LNCAP (cell line): ENCODE measurements around the gene RACGAP1.

Source experiments
- TF ChIP-seq, protein P1 (sequence below): fragments of 450-650 bp; IDR thresholded peaks from 2 replicates; pipeline ENCODE4 v1.5.1; 2017; ENCODE audit warnings: mild to moderate bottlenecking

The RACGAP1 gene

DNA sequence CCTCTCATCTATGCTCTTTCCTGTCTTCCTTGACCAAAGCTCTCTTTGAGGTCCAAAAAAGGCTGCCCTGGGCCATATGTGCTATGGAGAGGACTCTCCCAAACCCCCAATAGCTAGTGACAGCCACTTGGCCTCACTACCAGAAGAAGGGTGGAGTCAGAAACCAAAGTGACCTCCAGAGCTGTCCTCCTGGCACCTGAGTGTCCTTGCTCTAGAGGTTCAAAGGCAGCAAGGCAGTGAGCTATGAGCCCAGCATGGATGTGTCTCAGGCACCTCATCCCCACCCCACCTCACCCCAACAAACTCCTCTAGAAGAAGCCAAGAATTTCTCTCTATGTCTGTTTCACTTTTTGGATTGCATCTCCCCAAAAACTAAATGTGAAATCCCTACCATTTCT, 67.7 kb downstream of the RACGAP1 start:
- TF ChIP-seq, protein P1, sequence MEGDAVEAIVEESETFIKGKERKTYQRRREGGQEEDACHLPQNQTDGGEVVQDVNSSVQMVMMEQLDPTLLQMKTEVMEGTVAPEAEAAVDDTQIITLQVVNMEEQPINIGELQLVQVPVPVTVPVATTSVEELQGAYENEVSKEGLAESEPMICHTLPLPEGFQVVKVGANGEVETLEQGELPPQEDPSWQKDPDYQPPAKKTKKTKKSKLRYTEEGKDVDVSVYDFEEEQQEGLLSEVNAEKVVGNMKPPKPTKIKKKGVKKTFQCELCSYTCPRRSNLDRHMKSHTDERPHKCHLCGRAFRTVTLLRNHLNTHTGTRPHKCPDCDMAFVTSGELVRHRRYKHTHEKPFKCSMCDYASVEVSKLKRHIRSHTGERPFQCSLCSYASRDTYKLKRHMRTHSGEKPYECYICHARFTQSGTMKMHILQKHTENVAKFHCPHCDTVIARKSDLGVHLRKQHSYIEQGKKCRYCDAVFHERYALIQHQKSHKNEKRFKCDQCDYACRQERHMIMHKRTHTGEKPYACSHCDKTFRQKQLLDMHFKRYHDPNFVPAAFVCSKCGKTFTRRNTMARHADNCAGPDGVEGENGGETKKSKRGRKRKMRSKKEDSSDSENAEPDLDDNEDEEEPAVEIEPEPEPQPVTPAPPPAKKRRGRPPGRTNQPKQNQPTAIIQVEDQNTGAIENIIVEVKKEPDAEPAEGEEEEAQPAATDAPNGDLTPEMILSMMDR = no peak

DNA sequence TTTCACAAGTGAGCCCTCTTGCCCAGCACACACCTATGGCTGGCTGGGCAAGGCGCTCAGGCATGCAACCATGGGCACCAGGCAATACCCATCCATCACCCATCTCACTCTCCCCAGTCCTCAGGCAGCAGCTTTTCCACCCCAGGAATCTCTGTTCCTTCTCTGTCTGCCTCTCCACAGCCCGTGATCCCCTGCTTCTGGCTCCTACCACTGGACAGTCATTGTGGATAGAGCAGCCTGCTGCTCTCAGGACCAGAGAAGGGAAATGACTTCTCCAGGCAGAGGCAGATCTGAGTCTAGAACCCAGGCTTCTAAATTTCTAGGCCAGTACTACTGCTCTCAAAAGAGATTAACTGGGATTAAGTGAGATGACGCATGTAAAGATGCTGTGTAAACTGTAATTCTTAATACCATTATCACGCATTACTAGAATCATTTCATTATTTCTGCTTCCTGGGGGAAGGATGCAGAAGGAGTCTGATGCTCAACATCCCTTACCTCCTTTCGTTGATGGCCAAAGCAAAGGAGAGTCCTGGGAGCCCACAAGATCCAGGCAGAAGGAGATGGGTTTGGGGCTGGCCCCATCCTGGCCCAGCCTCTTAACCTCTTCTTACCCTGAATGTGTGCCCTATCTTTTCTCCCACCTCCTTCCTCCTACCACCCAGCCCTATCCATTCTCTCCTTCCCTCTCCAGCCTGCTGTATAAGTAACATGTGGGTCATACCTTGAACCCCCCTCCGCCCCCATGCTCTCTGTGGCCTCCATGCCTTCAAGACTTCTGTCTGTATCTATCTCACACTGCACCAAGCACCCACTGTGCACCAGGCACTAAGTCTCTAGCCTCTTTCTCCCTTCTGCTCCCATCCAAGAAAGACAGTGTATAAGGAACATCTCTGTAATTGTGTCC, 68.4 kb downstream of the RACGAP1 start:
- TF ChIP-seq, protein P1 = no peak

DNA sequence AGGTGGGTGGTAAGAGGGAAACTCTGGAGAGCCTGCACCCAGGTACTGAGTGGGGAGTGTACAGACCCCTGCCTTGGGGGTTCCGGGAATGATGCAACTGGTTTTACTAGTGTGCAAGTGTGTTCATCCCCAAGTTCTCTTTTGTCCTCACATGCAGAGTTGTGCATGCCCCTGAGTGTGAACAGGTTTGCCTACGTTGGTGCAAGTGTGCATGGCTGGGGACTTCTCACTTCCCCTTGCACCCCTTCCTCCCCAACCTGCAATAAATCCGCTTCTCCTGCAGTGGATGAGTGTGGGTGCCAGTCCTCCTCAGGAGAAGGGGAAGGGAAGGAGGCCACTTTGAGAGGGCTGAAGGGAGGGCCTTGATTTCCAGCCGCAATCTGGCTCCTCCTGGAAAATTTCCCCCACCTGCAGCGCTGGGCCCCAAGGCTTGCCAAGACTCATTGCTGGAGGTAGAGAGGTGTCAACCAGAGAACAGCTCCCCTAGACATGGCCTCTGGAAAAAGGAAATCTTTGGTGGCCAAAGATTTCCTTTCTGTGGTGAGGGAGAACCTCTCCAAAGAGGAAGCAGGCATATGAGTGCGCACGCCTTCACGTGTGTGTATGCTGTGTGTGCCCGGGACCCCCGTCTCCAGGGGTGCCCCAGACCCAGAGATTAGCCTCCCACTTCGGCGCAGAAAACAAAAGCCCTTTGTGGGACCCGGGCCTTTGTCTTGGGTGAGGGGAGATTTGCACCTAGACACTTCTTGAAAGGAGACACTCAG, 69.2 kb downstream of the RACGAP1 start:
- TF ChIP-seq, protein P1 = no peak

DNA sequence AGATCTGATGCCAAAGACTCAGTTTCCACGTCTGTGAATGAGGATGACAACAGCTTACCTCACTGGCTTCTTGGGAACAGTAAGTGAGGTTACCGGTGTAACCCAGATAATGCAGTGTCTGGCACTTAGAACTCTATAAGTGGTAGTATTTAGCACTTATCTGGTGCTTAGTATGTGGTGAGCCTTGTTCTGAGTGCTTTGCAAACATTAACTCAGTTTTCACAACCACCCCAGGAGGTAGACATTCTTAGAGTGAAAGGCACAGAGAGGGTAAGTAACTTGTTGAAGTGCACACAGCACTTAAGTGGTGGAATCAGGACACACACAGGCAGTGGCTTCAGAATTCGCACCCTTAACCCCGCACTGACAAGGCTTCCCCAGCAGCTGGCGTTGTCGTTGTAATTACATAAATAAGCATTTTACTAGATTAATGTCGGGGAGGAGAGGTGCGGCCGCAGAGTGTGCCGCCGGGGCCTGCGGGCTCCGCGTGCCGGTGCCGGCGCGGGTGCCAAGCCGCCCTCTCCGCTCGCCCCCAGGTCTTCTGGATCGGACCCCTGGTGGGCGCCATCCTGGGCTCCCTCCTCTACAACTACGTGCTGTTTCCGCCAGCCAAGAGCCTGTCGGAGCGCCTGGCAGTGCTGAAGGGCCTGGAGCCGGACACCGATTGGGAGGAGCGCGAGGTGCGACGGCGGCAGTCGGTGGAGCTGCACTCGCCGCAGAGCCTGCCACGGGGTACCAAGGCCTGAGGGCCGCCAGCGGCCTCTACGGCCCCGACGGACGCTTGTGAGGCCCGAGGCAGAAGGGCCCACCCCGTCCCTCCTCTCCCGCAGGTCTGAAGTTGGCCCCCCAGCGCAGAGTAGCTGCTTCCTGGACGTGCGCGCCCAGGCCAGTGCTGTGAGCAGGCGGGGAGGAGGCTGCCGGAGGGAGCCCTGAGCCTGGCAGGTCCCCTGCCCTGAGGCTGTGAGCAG, 70.1 kb downstream of the RACGAP1 start:
- TF ChIP-seq, protein P1 = no peak

DNA sequence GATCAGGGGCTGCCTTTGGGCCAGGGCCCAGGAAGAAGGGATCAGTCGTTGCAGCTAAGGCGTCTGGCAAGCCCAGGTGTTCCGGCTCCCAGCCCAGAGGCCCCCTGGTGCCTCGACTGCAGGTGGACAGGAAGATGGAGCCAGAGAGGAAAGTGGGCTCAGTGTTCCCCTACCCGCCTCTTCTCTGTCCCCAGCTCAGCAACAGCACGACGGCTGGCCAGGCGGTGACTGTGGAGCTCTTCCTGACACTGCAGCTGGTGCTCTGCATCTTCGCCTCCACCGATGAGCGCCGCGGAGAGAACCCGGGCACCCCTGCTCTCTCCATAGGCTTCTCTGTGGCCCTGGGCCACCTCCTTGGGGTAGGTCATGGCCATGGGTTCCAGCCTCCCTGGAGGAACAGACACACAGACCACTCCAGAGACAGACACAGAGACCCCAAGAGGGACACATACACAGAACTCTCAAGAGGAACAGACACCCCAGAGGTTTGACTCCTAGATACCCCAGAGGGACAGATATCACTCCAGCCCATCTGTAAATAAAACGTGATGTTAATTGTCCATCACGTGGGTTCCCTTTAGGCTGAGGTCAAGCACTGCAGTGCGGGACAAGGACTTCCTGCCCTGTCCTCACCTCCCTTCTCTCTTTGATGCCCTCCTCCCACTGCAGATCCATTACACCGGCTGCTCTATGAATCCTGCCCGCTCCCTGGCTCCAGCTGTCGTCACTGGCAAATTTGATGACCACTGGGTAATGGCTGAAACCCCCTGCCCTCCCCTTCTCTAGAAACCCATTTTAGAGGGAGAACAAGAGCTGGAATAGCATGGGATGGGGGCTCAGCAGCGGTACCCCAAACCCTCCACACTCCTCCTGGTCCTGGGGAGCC, 71.1 kb downstream of the RACGAP1 start:
- TF ChIP-seq, protein P1 = no peak

DNA sequence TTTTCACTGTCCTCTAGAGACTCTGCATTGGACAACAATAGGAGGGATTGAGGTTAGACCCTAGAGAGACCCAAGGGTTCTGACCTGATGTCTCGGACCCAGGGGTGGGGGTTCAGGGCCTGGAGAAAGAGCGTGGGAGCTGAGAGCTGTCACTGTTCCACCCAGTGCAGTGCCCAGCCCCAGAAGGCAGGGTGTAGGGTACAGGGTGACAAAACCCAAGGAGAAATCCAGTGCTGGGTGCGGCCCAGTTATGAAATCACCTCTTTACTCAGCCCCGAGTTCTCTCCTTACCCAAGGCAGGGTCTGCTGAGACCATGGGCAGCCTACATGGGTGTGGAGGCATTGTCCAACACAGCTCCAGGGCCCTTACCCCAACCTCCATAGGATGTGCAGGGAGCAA, 72.1 kb downstream of the RACGAP1 start:
- TF ChIP-seq, protein P1 = no peak
